GM12891 (cell line): ENCODE results near the gene FAM174B.
"Not testable (repeated sequence)": the region's sequence is repeated elsewhere in the genome, so short reads cannot be mapped to it uniquely, and the experiment has no call there.

Experiments used
- DNase-seq: peaks from one replicate; pipeline ENCODE4 v3.0.0; 2011; ENCODE audit warnings: low spot score; ENCODE audit not compliant: insufficient read length
- FAIRE-seq: peaks from 2 replicates; lab custom pipeline; 2011; peaks lifted over from hg19 to GRCh38; lab: Jason Lieb, UNC
- PAX5 ChIP-seq: IDR thresholded peaks from 2 replicates; pipeline ENCODE4 v1.6.1; 2011; ENCODE audit warnings: low read length, moderate library complexity, mild to moderate bottlenecking; ENCODE audit not compliant: insufficient read depth, severe bottlenecking
- POLR2A ChIP-seq: IDR thresholded peaks from 2 replicates; pipeline ENCODE4 v1.6.1; 2011; ENCODE audit warnings: low read depth, low read length, control low read depth
- POLR2AphosphoS5 ChIP-seq: IDR thresholded peaks from 2 replicates; pipeline ENCODE4 v1.6.1; 2011; ENCODE audit warnings: low read depth, low read length, control low read depth
- POU2F2 ChIP-seq: IDR thresholded peaks from 2 replicates; pipeline ENCODE4 v1.6.1; 2011; ENCODE audit warnings: low read depth, mild to moderate bottlenecking, control low read depth, low read length, moderate library complexity
- SPI1 ChIP-seq: IDR thresholded peaks from 2 replicates; pipeline ENCODE4 v1.6.1; 2011; ENCODE audit warnings: low read depth, low read length, control low read depth
- TAF1 ChIP-seq: IDR thresholded peaks from 2 replicates; pipeline ENCODE4 v1.6.1; 2011; ENCODE audit warnings: low read depth, low read length, control low read depth

FAM174B gene

GRCh38 chr15:92612891-92613290, 42.7 kb downstream of the FAM174B start:
- DNase-seq = no peak
- TF ChIP-seq POU2F2 (no peak), PAX5 (no peak), POLR2A (no peak), SPI1 (no peak), POLR2AphosphoS5 (no peak), TAF1 (no peak)
- FAIRE-seq = no peak

- DNase-seq (no peak), FAIRE-seq (no peak)
- TF ChIP-seq TAF1 (no peak), PAX5 (no peak), SPI1 (no peak), POU2F2 (no peak), POLR2AphosphoS5 (no peak), POLR2A (no peak)
Measured at GRCh38 chr15:92611995-92612745, 43.4 kb downstream of the FAM174B start.

GRCh38 chr15:92611150-92611549, 44.4 kb downstream of the FAM174B start:
- DNase-seq (no peak), FAIRE-seq (no peak)
- TF ChIP-seq POLR2A (no peak), TAF1 (no peak), POU2F2 (no peak), PAX5 (no peak), POLR2AphosphoS5 (no peak), SPI1 (no peak)

- no peak for TF ChIP-seq POLR2A
- TF ChIP-seq SPI1 = no peak
- no peak for TF ChIP-seq POLR2AphosphoS5
- TF ChIP-seq TAF1 = no peak
- no peak for TF ChIP-seq PAX5
- no peak for TF ChIP-seq POU2F2
- no peak for FAIRE-seq
- no peak for DNase-seq
Measured at GRCh38 chr15:92610101-92610520, 45.5 kb downstream of the FAM174B start.

- FAIRE-seq = no peak
- no peak for TF ChIP-seq TAF1
- TF ChIP-seq POLR2A = no peak
- TF ChIP-seq PAX5 = no peak
- TF ChIP-seq SPI1 = no peak
- no peak for TF ChIP-seq POU2F2
- TF ChIP-seq POLR2AphosphoS5 = no peak
- no peak for DNase-seq
Measured at GRCh38 chr15:92608866-92609700, 46.5 kb downstream of the FAM174B start.

- not testable (repeated sequence) for FAIRE-seq, DNase-seq
Measured at GRCh38 chr15:92606836-92607150, 48.8 kb downstream of the FAM174B start.

- DNase-seq = no peak
- no peak for FAIRE-seq
- TF ChIP-seq POLR2A (no peak), POU2F2 (no peak)
Measured at GRCh38 chr15:92606126-92606835, 49.3 kb downstream of the FAM174B start.

GRCh38 chr15:92605225-92605944, 50.2 kb downstream of the FAM174B start:
- no peak for FAIRE-seq

More at GRCh38 chr15:92605225-92605944, 50.2 kb downstream of the FAM174B start:
- TF ChIP-seq POLR2A (no peak), POU2F2 (no peak), TAF1 (no peak), POLR2AphosphoS5 (no peak), SPI1 (no peak), PAX5 (no peak)
- no peak for DNase-seq
